Activated CD4-positive, alpha-beta T cell treated with anti-CD3 and anti-CD28 coated beads, Interleukin-2, amount 10 ng/mL, durations not matched to agents 7 days and 5 days (primary cell): Measurements from ENCODE around the gene UBE2B. TPM values are rescaled to one million over a fixed set of nuclear protein-coding genes. Genes with fewer than 3 reads are reported as not detected.
"Not testable (repeated sequence)": the region's sequence is repeated elsewhere in the genome, so short reads cannot be mapped to it uniquely, and the experiment has no call there.

Experiments
- CTCF ChIA-PET: fragments of 350-600 bp; sonication (Branson Sonifier 250); formaldehyde crosslinking; loops from one replicate; lab custom pipeline; 2021; ENCODE audit warnings: antibody characterized with exemption; lab: Charles Lee
- POLR2A ChIA-PET: fragments of 350-600 bp; sonication (Branson Sonifier 250); formaldehyde crosslinking; loops from one replicate; lab custom pipeline; 2021; ENCODE audit warnings: antibody characterized with exemption; lab: Charles Lee
- DNase-seq: peaks from one replicate; pipeline ENCODE4 v3.0.0-alpha.2; 2020
- H3K27ac Mint-ChIP-seq: one replicate; pipeline ENCODE4 v1.8.0; 2021; ENCODE audit warnings: mild to moderate bottlenecking, moderate library complexity, mixed read lengths
- H3K27me3 Mint-ChIP-seq: one replicate; pipeline ENCODE4 v1.8.0; 2021; ENCODE audit warnings: mixed read lengths
- H3K36me3 Mint-ChIP-seq: one replicate; pipeline ENCODE4 v1.8.0; 2021; ENCODE audit warnings: low read depth, mixed read lengths
- H3K4me1 Mint-ChIP-seq: one replicate; pipeline ENCODE4 v1.8.0; 2021; ENCODE audit warnings: mixed read lengths
- H3K4me3 Mint-ChIP-seq: one replicate; pipeline ENCODE4 v1.8.0; 2021; ENCODE audit warnings: mild to moderate bottlenecking, moderate library complexity, mixed read lengths
- H3K9me3 Mint-ChIP-seq: one replicate; pipeline ENCODE4 v1.8.0; 2021; ENCODE audit warnings: mixed read lengths
- total RNA-seq, 2 experiments: library from RNA; stranded (reverse); gene quantifications; one replicate each; pipeline ENCODE4 v1.2.3, GENCODE V29; 2021

The UBE2B gene
- total RNA-seq, 2 experiments from 2014 or later: 79.2 to 87.4 TPM

GRCh38 chr5:134373633-134374032 lies 2.3 kb downstream of the UBE2B start:
- DNase-seq, H3K9me3 Mint-ChIP-seq, CTCF ChIA-PET, POLR2A ChIA-PET, H3K4me3 Mint-ChIP-seq, H3K27me3 Mint-ChIP-seq, H3K27ac Mint-ChIP-seq: not testable (repeated sequence)
- Mint-ChIP-seq H3K36me3 (peaks cover 49% of the 10 kb centered on the region), H3K4me1 (peaks cover 52% of the 10 kb centered on the region)

GRCh38 chr5:134374232-134374631 lies 2.9 kb downstream of the UBE2B start:
- Mint-ChIP-seq H3K4me3 (no peak overlapping the region), H3K9me3 (no peaks in the 10 kb centered on the region), H3K27ac (no peak overlapping the region), H3K4me1 (peaks cover 57% of the 10 kb centered on the region), H3K27me3 (peaks cover 2% of the 10 kb centered on the region), H3K36me3 (peaks cover 55% of the 10 kb centered on the region)
- DNase-seq: peak; percentile 25
- ChIA-PET POLR2A (no interaction called here), CTCF (no interaction called here)

- H3K36me3 Mint-ChIP-seq: peaks cover 61% of the 10 kb centered on the region
- CTCF ChIA-PET: interaction anchor here (0.6 to 2.9 kb wide), 9 partner anchors 8 to 1361 kb away, joined by 3 to 8 read pairs (median 4); partner anchors contain the start of genes CDKN2AIPNL and UBE2B
- H3K27me3 Mint-ChIP-seq: no peaks in the 10 kb centered on the region
- POLR2A ChIA-PET: no interaction called here
- peak overlapping the region; percentile 47 for H3K27ac Mint-ChIP-seq
- H3K4me3 Mint-ChIP-seq: peak overlapping the region; percentile 4
- H3K9me3 Mint-ChIP-seq: no peaks in the 10 kb centered on the region
- peaks cover 44% of the 10 kb centered on the region for H3K4me1 Mint-ChIP-seq
- peak; percentile 23 for DNase-seq
These were observed 9.0 kb downstream of the UBE2B start for GRCh38 chr5:134380346-134380745.

- H3K9me3 Mint-ChIP-seq, H3K27me3 Mint-ChIP-seq, H3K4me3 Mint-ChIP-seq, H3K27ac Mint-ChIP-seq, DNase-seq: not testable (repeated sequence)
- H3K4me1 Mint-ChIP-seq: peaks cover 37% of the 10 kb centered on the region
- ChIA-PET POLR2A (interaction anchor here (0.7 kb wide), 1 partner anchor 12 kb away, joined by 3 read pairs; no protein-coding TSS in a partner anchor), CTCF (interaction anchor here (0.7 to 2.3 kb wide), 5 partner anchors 8 to 205 kb away, joined by 3 to 6 read pairs (median 4); partner anchors contain the start of gene UBE2B)
- H3K36me3 Mint-ChIP-seq: peaks cover 52% of the 10 kb centered on the region
These were observed 10.8 kb downstream of the UBE2B start for GRCh38 chr5:134382204-134382603.

GRCh38 chr5:134383980-134384697 lies 12.8 kb downstream of the UBE2B start:
- H3K36me3 Mint-ChIP-seq: peaks cover 52% of the 10 kb centered on the region
- H3K9me3 Mint-ChIP-seq: no peaks in the 10 kb centered on the region
- peak overlapping the region; percentile 48 for H3K27ac Mint-ChIP-seq
- ChIA-PET CTCF (interaction anchor here (0.7 to 2.2 kb wide), 3 partner anchors 12 to 203 kb away, joined by 3 to 9 read pairs (median 5); no protein-coding TSS in a partner anchor), POLR2A (no interaction called here)
- peaks cover 26% of the 10 kb centered on the region for H3K4me1 Mint-ChIP-seq
- H3K27me3 Mint-ChIP-seq: no peaks in the 10 kb centered on the region
- DNase-seq: no peak
- no peak overlapping the region for H3K4me3 Mint-ChIP-seq

GRCh38 chr5:134387443-134387842 lies 16.1 kb downstream of the UBE2B start:
- Mint-ChIP-seq H3K27me3 (no peaks in the 10 kb centered on the region), H3K9me3 (no peaks in the 10 kb centered on the region), H3K27ac (no peak overlapping the region), H3K4me3 (no peak overlapping the region), H3K4me1 (peaks cover 8% of the 10 kb centered on the region), H3K36me3 (peaks cover 55% of the 10 kb centered on the region)
- POLR2A ChIA-PET: no interaction called here
- CTCF ChIA-PET: interaction anchor here (0.6 kb wide), 1 partner anchor 16 kb away, joined by 3 read pairs; the partner anchor contains the start of gene UBE2B
- DNase-seq: no peak

- peaks cover 50% of the 10 kb centered on the region for H3K36me3 Mint-ChIP-seq
- H3K4me1 Mint-ChIP-seq: no peaks in the 10 kb centered on the region
- H3K9me3 Mint-ChIP-seq: no peaks in the 10 kb centered on the region
- no peak for DNase-seq
- POLR2A ChIA-PET: no interaction called here
- no peak overlapping the region for H3K4me3 Mint-ChIP-seq
- CTCF ChIA-PET: interaction anchor here (1.1 to 1.5 kb wide), 2 partner anchors 9 to 19 kb away, joined by 3 to 5 read pairs; partner anchors contain the start of gene CDKN2AIPNL
- H3K27ac Mint-ChIP-seq: no peak overlapping the region
- H3K27me3 Mint-ChIP-seq: no peaks in the 10 kb centered on the region
These were observed 20.9 kb downstream of the UBE2B start for GRCh38 chr5:134392301-134392700.

GRCh38 chr5:134394932-134395331 lies 23.6 kb downstream of the UBE2B start:
- Mint-ChIP-seq H3K27ac (no peak overlapping the region), H3K4me3 (no peak overlapping the region), H3K27me3 (no peaks in the 10 kb centered on the region), H3K36me3 (peaks cover 44% of the 10 kb centered on the region), H3K4me1 (no peaks in the 10 kb centered on the region), H3K9me3 (no peaks in the 10 kb centered on the region)
- ChIA-PET CTCF (interaction anchor here (0.9 to 2.2 kb wide), 5 partner anchors 15 to 183 kb away, joined by 3 to 12 read pairs (median 6); partner anchors contain the start of gene CDKN2AIPNL), POLR2A (no interaction called here)
- no peak for DNase-seq

- Mint-ChIP-seq H3K4me3 (no peak overlapping the region), H3K4me1 (no peaks in the 10 kb centered on the region), H3K27ac (no peak overlapping the region), H3K27me3 (no peaks in the 10 kb centered on the region), H3K36me3 (peaks cover 40% of the 10 kb centered on the region), H3K9me3 (no peaks in the 10 kb centered on the region)
- ChIA-PET POLR2A (no interaction called here), CTCF (interaction anchor here (0.6 to 2.2 kb wide), 7 partner anchors 10 to 955 kb away, joined by 3 to 12 read pairs (median 6); partner anchors contain the start of gene CDKN2AIPNL)
- no peak for DNase-seq
These were observed 24.9 kb downstream of the UBE2B start for GRCh38 chr5:134396274-134396673.

GRCh38 chr5:134397196-134397595 lies 25.8 kb downstream of the UBE2B start:
- ChIA-PET CTCF (interaction anchor here (2.2 kb wide), 1 partner anchor 9 kb away, joined by 7 read pairs; no protein-coding TSS in a partner anchor), POLR2A (no interaction called here)
- no peak for DNase-seq
- Mint-ChIP-seq H3K27ac (no peak overlapping the region), H3K27me3 (no peaks in the 10 kb centered on the region), H3K9me3 (no peaks in the 10 kb centered on the region), H3K4me1 (no peaks in the 10 kb centered on the region), H3K4me3 (no peak overlapping the region), H3K36me3 (peaks cover 37% of the 10 kb centered on the region)

- DNase-seq: no peak
- POLR2A ChIA-PET: no interaction called here
- no peaks in the 10 kb centered on the region for H3K27me3 Mint-ChIP-seq
- H3K4me3 Mint-ChIP-seq: no peak overlapping the region
- CTCF ChIA-PET: interaction anchor here (0.6 kb wide), 1 partner anchor 135 kb away, joined by 3 read pairs; no protein-coding TSS in a partner anchor
- H3K9me3 Mint-ChIP-seq: no peaks in the 10 kb centered on the region
- H3K36me3 Mint-ChIP-seq: peaks cover 33% of the 10 kb centered on the region
- H3K27ac Mint-ChIP-seq: no peak overlapping the region
- no peaks in the 10 kb centered on the region for H3K4me1 Mint-ChIP-seq
These were observed 27.3 kb downstream of the UBE2B start for GRCh38 chr5:134398609-134399155.

GRCh38 chr5:134403951-134404350 lies 32.6 kb downstream of the UBE2B start:
- CTCF ChIA-PET: interaction anchor here (0.7 kb wide), 1 partner anchor 183 kb away, joined by 4 read pairs; no protein-coding TSS in a partner anchor
- Mint-ChIP-seq H3K36me3 (peaks cover 11% of the 10 kb centered on the region), H3K9me3 (no peaks in the 10 kb centered on the region), H3K4me1 (peaks cover 4% of the 10 kb centered on the region), H3K27ac (peak overlapping the region; percentile 19), H3K27me3 (no peaks in the 10 kb centered on the region), H3K4me3 (no peak overlapping the region)
- POLR2A ChIA-PET: no interaction called here
- no peak for DNase-seq

GRCh38 chr5:134406390-134406789 lies 35.0 kb downstream of the UBE2B start:
- DNase-seq: no peak
- POLR2A ChIA-PET: no interaction called here
- Mint-ChIP-seq H3K9me3 (no peaks in the 10 kb centered on the region), H3K36me3 (peaks cover 5% of the 10 kb centered on the region), H3K4me3 (no peak overlapping the region), H3K27me3 (no peaks in the 10 kb centered on the region), H3K4me1 (peaks cover 26% of the 10 kb centered on the region), H3K27ac (no peak overlapping the region)
- CTCF ChIA-PET: interaction anchor here (1.3 to 2.1 kb wide), 2 partner anchors 9 to 13 kb away, joined by 3 to 7 read pairs; no protein-coding TSS in a partner anchor
